Body of pancreas (tissue), 4 donors: ENCODE measurements around the gene USP22. TPM values are rescaled to one million over a fixed set of nuclear protein-coding genes. Genes with fewer than 3 reads are reported as not detected.

ENCODE experiments used
- ATAC-seq: fragments of 150-250 bp; one replicate; pipeline ENCODE4 v1.9.1; 2016
- DNase-seq, 4 donors: peaks; one replicate each; pipeline ENCODE4 v3.0.0-alpha.2; 2019
- H3K27ac ChIP-seq, 4 donors: fragments of 200-600 bp; sonication (generic); 1 replicate in 3 of 4; 2 replicates in 1 of 4; pipeline versions ENCODE4 v1.5.1 to v1.6.1; 2016 to 2019; ENCODE audit warnings: mild to moderate bottlenecking in 1 of 4, mixed read lengths in 1 of 4, moderate library complexity in 1 of 4
- H3K27me3 ChIP-seq, 2 donors: fragments of 200-600 bp; sonication (generic); one replicate each; pipeline ENCODE4 v1.6.0; 2016; ENCODE audit warnings: mild to moderate bottlenecking in 1 of 2
- H3K36me3 ChIP-seq, 2 donors: fragments of 200-600 bp; sonication (generic); replicated peaks in 1 of 2; 2 replicates each; pipeline ENCODE4 v1.5.1; 2016; ENCODE audit warnings: low read depth in 2 of 2; ENCODE audit not compliant: insufficient read depth in 1 of 2
- H3K4me1 ChIP-seq: fragments of 200-600 bp; sonication (generic); one replicate; pipeline ENCODE4 v1.6.0; 2016
- H3K4me3 ChIP-seq, 2 donors: fragments of 200-600 bp; sonication (generic); 1 replicate in 1 of 2; 2 replicates in 1 of 2; pipeline ENCODE4 v1.5.1; 2016 to 2019
- H3K9me3 ChIP-seq, 3 donors: fragments of 200-600 bp; sonication (generic); 1 replicate in 2 of 3; 2 replicates in 1 of 3; pipeline ENCODE4 v1.5.1; 2016
- CTCF ChIP-seq, 7 experiments: fragments of 450-650 bp in 4 of 7; fragments of 200-600 bp in 3 of 7; sonication (generic) in 3 of 7; IDR thresholded peaks; one replicate each; pipeline ENCODE4 v1.5.1; 2016 to 2019; ENCODE audit warnings: antibody characterized with exemption in 7 of 7
- POLR2A ChIP-seq, 3 donors: fragments of 450-650 bp; IDR thresholded peaks; one replicate each; pipeline ENCODE4 v1.6.1; 2016; ENCODE audit warnings: antibody characterized with exemption in 3 of 3, mild to moderate bottlenecking in 2 of 3
- WGBS, 2 donors: methylation state at CpG; one replicate each; pipeline ENCODE4 v1.1.5; 2017; 5-methylcytosine and 5-hydroxymethylcytosine counted together
- intact Hi-C: fragments of 100-400 bp; cut with DNase I; formaldehyde crosslinking; loops from one replicate; pipeline ENCODE4 v1.15.1; 2023
- total RNA-seq, 2 donors: library from RNA; depleted of rRNA; stranded (reverse); fragments of >200 nt; gene quantifications; one replicate each; pipeline ENCODE4 v1.1.0, GENCODE V29; 2016

The USP22 gene
- total RNA-seq, 2 donors from 2014 or later = 66.4 to 79.4 TPM

GRCh38 chr17:21019976-21020586, 22.7 kb downstream of the USP22 start:
- TF ChIP-seq CTCF (IDR thresholded peaks at IDR 0.05) (peak in 4 of 7 experiments; percentile 17 to 22 (median 21)), POLR2A (IDR thresholded peaks at IDR 0.05) (no peak)
- no peak overlapping the region for H3K4me3 ChIP-seq
- intact Hi-C loops = no loop called here
- no peaks in the 10 kb centered on the region for H3K9me3 ChIP-seq
- 84 to 89% methylated on average over 6 of the region's 6 CpGs for WGBS, 2 donors
- DNase-seq (peak in 2 of 4 donors; percentile 37 to 49), ATAC-seq (no peak)
- peaks cover 32 to 52% of the 10 kb centered on the region in 2 donors for H3K36me3 ChIP-seq
- H3K27me3 ChIP-seq = no peaks in the 10 kb centered on the region
- peaks cover 6% of the 10 kb centered on the region for H3K4me1 ChIP-seq
- H3K27ac ChIP-seq = no peak overlapping the region

GRCh38 chr17:21018894-21019293, 23.9 kb downstream of the USP22 start:
- H3K9me3 ChIP-seq = no peaks in the 10 kb centered on the region
- peak in 1 of 4 donors; percentile 7 for DNase-seq
- ATAC-seq = no peak
- 77 to 78% methylated on average over 9 of the region's 9 CpGs for WGBS, 2 donors
- intact Hi-C loops = no loop called here
- no peaks in the 10 kb centered on the region for H3K27me3 ChIP-seq
- H3K36me3 ChIP-seq = peaks cover 34 to 50% of the 10 kb centered on the region in 2 donors
- no peak for TF ChIP-seq POLR2A (IDR thresholded peaks at IDR 0.05)
- no peak for TF ChIP-seq CTCF (IDR thresholded peaks at IDR 0.05)
- peaks cover 6% of the 10 kb centered on the region for H3K4me1 ChIP-seq
- no peak overlapping the region for H3K27ac ChIP-seq
- H3K4me3 ChIP-seq = no peak overlapping the region

- H3K4me3 ChIP-seq = no peak overlapping the region
- no peak overlapping the region for H3K27ac ChIP-seq
- intact Hi-C loops = no loop called here
- WGBS, 2 donors = 69 to 86% methylated on average over 10 of the region's 10 CpGs
- DNase-seq (peak in 1 of 4 donors; percentile 6), ATAC-seq (no peak)
- H3K36me3 ChIP-seq = peaks cover 34 to 57% of the 10 kb centered on the region in 2 donors
- TF ChIP-seq CTCF (IDR thresholded peaks at IDR 0.05) (no peak), POLR2A (IDR thresholded peaks at IDR 0.05) (no peak)
- no peaks in the 10 kb centered on the region for H3K4me1 ChIP-seq
- H3K27me3 ChIP-seq = no peaks in the 10 kb centered on the region
- H3K9me3 ChIP-seq = no peaks in the 10 kb centered on the region
These were observed 24.9 kb downstream of the USP22 start for GRCh38 chr17:21017861-21018260.

GRCh38 chr17:21017256-21017655, 25.6 kb downstream of the USP22 start:
- Histone ChIP-seq H3K27me3 (no peaks in the 10 kb centered on the region), H3K4me3 (no peak overlapping the region), H3K4me1 (no peaks in the 10 kb centered on the region), H3K27ac (no peak overlapping the region), H3K9me3 (no peaks in the 10 kb centered on the region), H3K36me3 (peaks cover 34 to 63% of the 10 kb centered on the region in 2 donors)
- WGBS, 2 donors = 81 to 91% methylated on average over 7 to 15 of the region's 15 CpGs
- peak in 1 of 4 donors; percentile 6 for DNase-seq
- no peak for ATAC-seq
- TF ChIP-seq POLR2A (IDR thresholded peaks at IDR 0.05) = no peak
- TF ChIP-seq CTCF (IDR thresholded peaks at IDR 0.05) = no peak
- intact Hi-C loops = no loop called here

GRCh38 chr17:21016826-21017225, 26.0 kb downstream of the USP22 start:
- H3K36me3 ChIP-seq = peaks cover 34 to 66% of the 10 kb centered on the region in 2 donors
- H3K27me3 ChIP-seq = no peaks in the 10 kb centered on the region
- no peak overlapping the region for H3K4me3 ChIP-seq
- ATAC-seq (no peak), DNase-seq (peak in 1 of 4 donors; percentile 5)
- no peaks in the 10 kb centered on the region for H3K4me1 ChIP-seq
- 83 to 84% methylated on average over 6 to 7 of the region's 7 CpGs for WGBS, 2 donors
- H3K27ac ChIP-seq = no peak overlapping the region
- no peaks in the 10 kb centered on the region for H3K9me3 ChIP-seq
- no peak for TF ChIP-seq CTCF (IDR thresholded peaks at IDR 0.05)
- no peak for TF ChIP-seq POLR2A (IDR thresholded peaks at IDR 0.05)
- intact Hi-C loops = no loop called here
